HepG2 (cell line): ENCODE results near the gene PRSS48. TPM values are rescaled to one million over a fixed set of nuclear protein-coding genes. Genes with fewer than 3 reads are reported as not detected.
A peak's percentile ranks its signal among the peaks of the same experiment; 100 is the strongest.

ENCODE experiments used
- ATAC-seq: fragments of 200-7000 bp; cut with Tn5 transposase; 3 replicates; pipeline ENCODE4 v1.9.1; 2020; ENCODE audit warnings: mild to moderate bottlenecking, moderate library complexity
- BruUV-seq: library from RNA; stranded (reverse); fragments of 400-500 nt; replicated peaks from 2 replicates; lab custom pipeline; 2021; lab: Mats Ljungman, UMichigan
- CTCF ChIA-PET: fragments of 300-600 bp; formaldehyde crosslinking; extraction: SDS; loops from one replicate; lab custom pipeline; 2021; ENCODE audit warnings: low total read pairs, inconsistent platforms, low intra/inter-chr PET ratio; lab: Yijun Ruan, JAX
- POLR2A ChIA-PET: fragments of 350-600 bp; sonication (Branson Sonifier 250); formaldehyde crosslinking; loops from one replicate; lab custom pipeline; 2020; ENCODE audit warnings: antibody characterized with exemption, inconsistent platforms; lab: Yijun Ruan, JAX
- DNase-seq: peaks from one replicate; pipeline ENCODE4 v3.0.0-alpha.2; 2015; ENCODE audit warnings: low spot score
- FAIRE-seq: peaks from 3 replicates; lab custom pipeline; 2011; peaks lifted over from hg19 to GRCh38; lab: Jason Lieb, UNC
- H2AFZ ChIP-seq: one replicate; pipeline ENCODE4 v1.6.1; 2011; ENCODE audit warnings: low read length, inconsistent platforms
- H3K27ac ChIP-seq: fragments of 300-600 bp; 3 replicates; pipeline ENCODE4 v1.8.0; 2011; ENCODE audit warnings: mixed run types, mild to moderate bottlenecking, mixed read lengths, low read length, inconsistent platforms; ENCODE audit not compliant: insufficient read depth; ENCODE audit errors: extremely low read length
- H3K27me3 ChIP-seq, 2 experiments: fragments of 200-600 bp in 1 of 2; 2 replicates in 1 of 2; 3 replicates in 1 of 2; pipeline versions ENCODE4 v1.6.0 to v1.8.0; 2011; ENCODE audit warnings: low read length in 2 of 2, mild to moderate bottlenecking in 2 of 2, moderate library complexity in 2 of 2, inconsistent platforms in 1 of 2; ENCODE audit not compliant: insufficient read depth in 2 of 2, control insufficient read depth in 1 of 2
- H3K36me3 ChIP-seq, 2 experiments: fragments of 200-600 bp in 1 of 2; replicated peaks in 1 of 2; 2 replicates in 1 of 2; 3 replicates in 1 of 2; pipeline versions ENCODE4 v1.5.1 to v1.8.0; 2011; ENCODE audit warnings: low read length in 2 of 2, inconsistent platforms in 1 of 2; ENCODE audit not compliant: insufficient read depth in 2 of 2, control insufficient read depth in 1 of 2
- H3K4me1 ChIP-seq: 2 replicates; pipeline ENCODE4 v1.5.1; 2012; ENCODE audit warnings: low read length, inconsistent platforms; ENCODE audit not compliant: insufficient read depth
- H3K4me2 ChIP-seq: 2 replicates; pipeline ENCODE4 v1.6.0; 2011; ENCODE audit warnings: low read depth, low read length, inconsistent platforms
- H3K4me3 ChIP-seq, 3 experiments: fragments of 200-600 bp in 1 of 3; sonication (generic), shearing (Covaris generic) in 1 of 3; replicated peaks in 1 of 3; 2 replicates each; pipeline ENCODE4 v1.5.1; 2011 to 2016; ENCODE audit warnings: low read length in 3 of 3, inconsistent platforms in 2 of 3, low read depth in 2 of 3, mild to moderate bottlenecking in 2 of 3, control low read depth in 1 of 3, mixed read lengths in 1 of 3; ENCODE audit not compliant: insufficient read depth in 1 of 3
- H3K79me2 ChIP-seq: one replicate; pipeline ENCODE4 v1.6.1; 2011; ENCODE audit warnings: low read length, inconsistent platforms; ENCODE audit not compliant: insufficient read depth
- H3K9ac ChIP-seq: 2 replicates; pipeline ENCODE4 v1.6.0; 2011; ENCODE audit warnings: mild to moderate bottlenecking, low read depth, low read length, inconsistent platforms; ENCODE audit not compliant: insufficient read depth
- H3K9me3 ChIP-seq: 2 replicates; pipeline ENCODE4 v1.5.1; 2012; ENCODE audit warnings: mild to moderate bottlenecking, low read length
- H4K20me1 ChIP-seq: 2 replicates; pipeline ENCODE4 v1.6.0; 2011; ENCODE audit warnings: inconsistent platforms, mild to moderate bottlenecking, low read length, moderate library complexity; ENCODE audit not compliant: insufficient read depth
- ELF4 ChIP-seq: sonication (generic); formaldehyde crosslinking; IDR thresholded peaks from 2 replicates; pipeline ENCODE4 v1.5.0; 2020; ENCODE audit warnings: missing genetic modification reagents, mild to moderate bottlenecking, moderate library complexity, borderline replicate concordance
- FOXP1 ChIP-seq, 2 experiments: fragments of 450-650 bp in 1 of 2; IDR thresholded peaks; 2 replicates each; pipeline ENCODE4 v1.6.1; 2017 to 2018; ENCODE audit warnings: antibody characterized with exemption in 1 of 2
- ONECUT2 ChIP-seq: sonication (generic); formaldehyde crosslinking; IDR thresholded peaks from 2 replicates; pipeline ENCODE4 v1.4.0; 2020; ENCODE audit warnings: missing genetic modification reagents
- PATZ1 ChIP-seq: sonication (generic); formaldehyde crosslinking; IDR thresholded peaks from 2 replicates; pipeline ENCODE4 v1.4.0; 2020; ENCODE audit warnings: missing genetic modification reagents
- RFX5 ChIP-seq: IDR thresholded peaks from 2 replicates; pipeline ENCODE4 v1.6.1; 2011; ENCODE audit warnings: low read depth, low read length, improper control_type of control experiment
- ZFP41 ChIP-seq: sonication (generic); formaldehyde crosslinking; IDR thresholded peaks from 2 replicates; pipeline ENCODE4 v1.4.0; 2020; ENCODE audit warnings: mild to moderate bottlenecking, missing genetic modification reagents, borderline replicate concordance
- ZNF331 ChIP-seq: sonication (generic); formaldehyde crosslinking; IDR thresholded peaks from 2 replicates; pipeline ENCODE4 v1.4.0; 2020; ENCODE audit warnings: missing genetic modification reagents
- ZNF337 ChIP-seq: sonication (generic); formaldehyde crosslinking; IDR thresholded peaks from 2 replicates; pipeline ENCODE4 v1.5.1; 2020; ENCODE audit warnings: missing genetic modification reagents, low read depth, mild to moderate bottlenecking, borderline replicate concordance
- WGBS: methylation state at CpG from one replicate; pipeline ENCODE4 v1.1.6; 2017; ENCODE audit warnings: low lambda C conversion rate; 5-methylcytosine and 5-hydroxymethylcytosine counted together
- in situ Hi-C: cut with HindIII; loops from 2 replicates; pipeline ENCODE4 v1.10.0; 2017; ENCODE audit warnings: low pct_unique_long_range_greater_than_20kb; ENCODE audit not compliant: extremely low pct_ligation_motif_present
- intact Hi-C: fragments of 100-400 bp; cut with micrococcal nuclease; formaldehyde crosslinking; loops from one replicate; pipeline ENCODE4 v1.10.0; 2022; ENCODE audit not compliant: unreplicated experiment
- polyA plus RNA-seq, 8 experiments: library from polyadenylated mRNA; depleted of rRNA in 3 of 8; stranded (reverse) in 7 of 8; unstranded in 1 of 8; fragments of >200 nt; fragmentation: Illumina TruSeq in 4 of 8; extraction: Trizol in 4 of 8; gene quantifications; 2 replicates each; pipeline versions ENCODE4 v1.2.1 to v1.2.3, GENCODE V29; 2011 to 2016; ENCODE audit warnings: low read depth in 4 of 8, missing spikeins in 1 of 8, mixed read lengths in 1 of 8; ENCODE audit not compliant: insufficient read depth in 1 of 8
- total RNA-seq, 5 experiments: library from RNA; depleted of rRNA; stranded (reverse); fragments of >200 nt; fragmentation: Illumina TruSeq; extraction: Trizol; gene quantifications; 2 replicates each; pipeline ENCODE4 v1.2.3, GENCODE V29; 2016; ENCODE audit warnings: low read depth in 1 of 5
- TF ChIP-seq, protein P1 (sequence below): sonication (generic); formaldehyde crosslinking; IDR thresholded peaks from 2 replicates; pipeline ENCODE4 v1.4.0; 2020; ENCODE audit warnings: missing genetic modification reagents

Gene PRSS48
- total and polyA plus RNA-seq, 2 of the 13 experiments (the other 11 are each of a cell fraction or from before 2014, with no cell fraction given): not detected

- no peak for TF ChIP-seq ZFP41
Observed at GRCh38 chr4:151294833-151295496, 18.0 kb downstream of the PRSS48 start (continued).

- ChIA-PET CTCF (no interaction called here), POLR2A (no interaction called here)
- no peak overlapping the region for H3K4me3 ChIP-seq
- H2AFZ ChIP-seq: no peak overlapping the region
- H3K27ac ChIP-seq: no peak overlapping the region
- H3K4me1 ChIP-seq: peaks cover 39% of the 10 kb centered on the region
- intact Hi-C loops: no loop called here
- TF ChIP-seq ELF4 (CRISPR knock-in tag) (no peak), PATZ1 (CRISPR knock-in tag) (peak; percentile 54; the same call in 1 of the 2 replicates), ONECUT2 (CRISPR knock-in tag) (peak; percentile 61; the same call in 1 of the 2 replicates), FOXP1 (IDR thresholded peaks at IDR 0.05) (no peak), FOXP1 (CRISPR knock-in tag; IDR thresholded peaks at IDR 0.05) (peak; percentile 54; the same call in 1 of the 2 replicates), RFX5 (peak; percentile 66), ZNF331 (CRISPR knock-in tag) (no peak), ZNF337 (CRISPR knock-in tag) (no peak)
- TF ChIP-seq, protein P1, sequence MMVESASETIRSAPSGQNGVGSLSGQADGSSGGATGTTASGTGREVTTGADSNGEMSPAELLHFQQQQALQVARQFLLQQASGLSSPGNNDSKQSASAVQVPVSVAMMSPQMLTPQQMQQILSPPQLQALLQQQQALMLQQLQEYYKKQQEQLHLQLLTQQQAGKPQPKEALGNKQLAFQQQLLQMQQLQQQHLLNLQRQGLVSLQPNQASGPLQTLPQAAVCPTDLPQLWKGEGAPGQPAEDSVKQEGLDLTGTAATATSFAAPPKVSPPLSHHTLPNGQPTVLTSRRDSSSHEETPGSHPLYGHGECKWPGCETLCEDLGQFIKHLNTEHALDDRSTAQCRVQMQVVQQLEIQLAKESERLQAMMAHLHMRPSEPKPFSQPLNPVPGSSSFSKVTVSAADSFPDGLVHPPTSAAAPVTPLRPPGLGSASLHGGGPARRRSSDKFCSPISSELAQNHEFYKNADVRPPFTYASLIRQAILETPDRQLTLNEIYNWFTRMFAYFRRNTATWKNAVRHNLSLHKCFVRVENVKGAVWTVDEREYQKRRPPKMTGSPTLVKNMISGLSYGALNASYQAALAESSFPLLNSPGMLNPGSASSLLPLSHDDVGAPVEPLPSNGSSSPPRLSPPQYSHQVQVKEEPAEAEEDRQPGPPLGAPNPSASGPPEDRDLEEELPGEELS (CRISPR knock-in tag): peak; percentile 35; the same call in 1 of the 2 replicates
- peaks cover 87% of the 10 kb centered on the region for H3K79me2 ChIP-seq
- no peak overlapping the region for H3K4me2 ChIP-seq
- ATAC-seq: no peak
- TSS peak; percentile 3 for BruUV-seq
- in situ Hi-C loops: no loop called here
- H3K9ac ChIP-seq: no peak overlapping the region
- H4K20me1 ChIP-seq: peaks cover 71% of the 10 kb centered on the region
- peaks cover 7 to 11% of the 10 kb centered on the region in 2 experiments; a peak in 4 of 5 replicates for H3K36me3 ChIP-seq
- H3K27me3 ChIP-seq: no peaks in the 10 kb centered on the region
- 75% methylated on average over 3 of the region's 3 CpGs for WGBS
- no peak for FAIRE-seq
- DNase-seq: no peak
- H3K9me3 ChIP-seq: no peaks in the 10 kb centered on the region
Observed at GRCh38 chr4:151296227-151296626, 19.3 kb downstream of the PRSS48 start.
